Measurements from ENCODE around the gene SBNO1. TPM values are rescaled to one million over a fixed set of nuclear protein-coding genes. Genes with fewer than 3 reads are reported as not detected.

Gene SBNO1
- total RNA-seq, 1 donor from 2014 or later: 42.3 TPM

- H3K27ac Mint-ChIP-seq: peak overlapping the region; percentile 39
- no peaks in the 10 kb centered on the region for H3K4me1 Mint-ChIP-seq (ENCODE audit: unreplicated experiment)
- peaks cover 16% of the 10 kb centered on the region for H3K36me3 Mint-ChIP-seq
- TF ChIP-seq CTCF (conservative IDR thresholded peaks at IDR 0.05): no peak
- no peaks in the 10 kb centered on the region for H3K27me3 Mint-ChIP-seq
- no peak overlapping the region for H3K4me3 Mint-ChIP-seq
- no peaks in the 10 kb centered on the region for H3K9me3 Mint-ChIP-seq
- no peak for DNase-seq (ENCODE audit: extremely low spot score, unreplicated experiment)
Measured at GRCh38 chr12:123396954-123397353, 32.3 kb upstream of the SBNO1 start.

- H3K4me3 Mint-ChIP-seq: no peak overlapping the region
- no peaks in the 10 kb centered on the region for H3K9me3 Mint-ChIP-seq
- H3K27ac Mint-ChIP-seq: no peak overlapping the region
- TF ChIP-seq CTCF (conservative IDR thresholded peaks at IDR 0.05): no peak
- no peaks in the 10 kb centered on the region for H3K4me1 Mint-ChIP-seq (ENCODE audit: unreplicated experiment)
- peaks cover 19% of the 10 kb centered on the region for H3K36me3 Mint-ChIP-seq
- no peak for DNase-seq (ENCODE audit: extremely low spot score, unreplicated experiment)
- no peaks in the 10 kb centered on the region for H3K27me3 Mint-ChIP-seq
Measured at GRCh38 chr12:123396543-123396942, 31.9 kb upstream of the SBNO1 start.

GRCh38 chr12:123395236-123395635 lies 30.6 kb upstream of the SBNO1 start:
- TF ChIP-seq CTCF (conservative IDR thresholded peaks at IDR 0.05): no peak
- Mint-ChIP-seq H3K4me1 (ENCODE audit: unreplicated experiment) (peaks cover 9% of the 10 kb centered on the region), H3K4me3 (no peak overlapping the region), H3K36me3 (peaks cover 27% of the 10 kb centered on the region), H3K9me3 (no peaks in the 10 kb centered on the region), H3K27ac (no peak overlapping the region), H3K27me3 (no peaks in the 10 kb centered on the region)
- DNase-seq (ENCODE audit: extremely low spot score, unreplicated experiment): no peak

GRCh38 chr12:123393747-123394146 lies 29.1 kb upstream of the SBNO1 start:
- H3K27ac Mint-ChIP-seq: no peak overlapping the region
- peaks cover 11% of the 10 kb centered on the region for H3K4me1 Mint-ChIP-seq (ENCODE audit: unreplicated experiment)

GRCh38 chr12:123391546-123392343 lies 27.1 kb upstream of the SBNO1 start:
- H3K27ac Mint-ChIP-seq: peak overlapping the region; percentile 93
- TF ChIP-seq CTCF (conservative IDR thresholded peaks at IDR 0.05): no peak
- peaks cover 26% of the 10 kb centered on the region for H3K4me1 Mint-ChIP-seq (ENCODE audit: unreplicated experiment)
- H3K4me3 Mint-ChIP-seq: peak overlapping the region; percentile 86
- H3K9me3 Mint-ChIP-seq: no peaks in the 10 kb centered on the region
- H3K36me3 Mint-ChIP-seq: peaks cover 25% of the 10 kb centered on the region
- H3K27me3 Mint-ChIP-seq: no peaks in the 10 kb centered on the region
- DNase-seq (ENCODE audit: extremely low spot score, unreplicated experiment): no peak

More at GRCh38 chr12:123393747-123394146, 29.1 kb upstream of the SBNO1 start:
- no peaks in the 10 kb centered on the region for H3K9me3 Mint-ChIP-seq
- no peaks in the 10 kb centered on the region for H3K27me3 Mint-ChIP-seq
- TF ChIP-seq CTCF (conservative IDR thresholded peaks at IDR 0.05): no peak
- peaks cover 25% of the 10 kb centered on the region for H3K36me3 Mint-ChIP-seq
- no peak overlapping the region for H3K4me3 Mint-ChIP-seq
- no peak for DNase-seq (ENCODE audit: extremely low spot score, unreplicated experiment)

All from type B pancreatic cell (in vitro differentiated cells).